ENCODE data around the gene ANO3.
A peak's percentile ranks its signal among the peaks of the same experiment; 100 is the strongest.
"Not testable (repeated sequence)": the region's sequence is repeated elsewhere in the genome, so short reads cannot be mapped to it uniquely, and the experiment has no call there.

ANO3 gene

GRCh38 chr11:26632691-26633159 lies 300.8 kb downstream of the ANO3 start:
- H3K4me2 ChIP-seq (ENCODE audit: low read length), result no peak overlapping the region
- H3K9me3 ChIP-seq (ENCODE audit: insufficient read depth, low read length), result no peaks in the 10 kb centered on the region
- no peak for TF ChIP-seq EZH2phosphoT487 (IDR thresholded peaks at IDR 0.05; ENCODE audit: low read depth)
- TF ChIP-seq, protein P1, sequence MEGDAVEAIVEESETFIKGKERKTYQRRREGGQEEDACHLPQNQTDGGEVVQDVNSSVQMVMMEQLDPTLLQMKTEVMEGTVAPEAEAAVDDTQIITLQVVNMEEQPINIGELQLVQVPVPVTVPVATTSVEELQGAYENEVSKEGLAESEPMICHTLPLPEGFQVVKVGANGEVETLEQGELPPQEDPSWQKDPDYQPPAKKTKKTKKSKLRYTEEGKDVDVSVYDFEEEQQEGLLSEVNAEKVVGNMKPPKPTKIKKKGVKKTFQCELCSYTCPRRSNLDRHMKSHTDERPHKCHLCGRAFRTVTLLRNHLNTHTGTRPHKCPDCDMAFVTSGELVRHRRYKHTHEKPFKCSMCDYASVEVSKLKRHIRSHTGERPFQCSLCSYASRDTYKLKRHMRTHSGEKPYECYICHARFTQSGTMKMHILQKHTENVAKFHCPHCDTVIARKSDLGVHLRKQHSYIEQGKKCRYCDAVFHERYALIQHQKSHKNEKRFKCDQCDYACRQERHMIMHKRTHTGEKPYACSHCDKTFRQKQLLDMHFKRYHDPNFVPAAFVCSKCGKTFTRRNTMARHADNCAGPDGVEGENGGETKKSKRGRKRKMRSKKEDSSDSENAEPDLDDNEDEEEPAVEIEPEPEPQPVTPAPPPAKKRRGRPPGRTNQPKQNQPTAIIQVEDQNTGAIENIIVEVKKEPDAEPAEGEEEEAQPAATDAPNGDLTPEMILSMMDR (IDR thresholded peaks at IDR 0.05; ENCODE audit: low read depth, low read length), result no peak
- H4K20me1 ChIP-seq (ENCODE audit: insufficient read depth, low read length), result no peaks in the 10 kb centered on the region
- H3K27me3 ChIP-seq (ENCODE audit: low read depth, low read length), result no peaks in the 10 kb centered on the region
- no peak overlapping the region for H3K9ac ChIP-seq (ENCODE audit: low read length)
- no peak overlapping the region for H3K4me3 ChIP-seq (ENCODE audit: low read length)
- peaks cover 6% of the 10 kb centered on the region for H3K4me1 ChIP-seq (ENCODE audit: low read length)
- no peak overlapping the region for H3K27ac ChIP-seq (ENCODE audit: low read length)
- H3K79me2 ChIP-seq (ENCODE audit: low read length), result no peaks in the 10 kb centered on the region
- no peak overlapping the region for H2AFZ ChIP-seq (ENCODE audit: low read depth, low read length)
- no peaks in the 10 kb centered on the region for H3K36me3 ChIP-seq (replicated peaks; ENCODE audit: low read depth, low read length)

DNA sequence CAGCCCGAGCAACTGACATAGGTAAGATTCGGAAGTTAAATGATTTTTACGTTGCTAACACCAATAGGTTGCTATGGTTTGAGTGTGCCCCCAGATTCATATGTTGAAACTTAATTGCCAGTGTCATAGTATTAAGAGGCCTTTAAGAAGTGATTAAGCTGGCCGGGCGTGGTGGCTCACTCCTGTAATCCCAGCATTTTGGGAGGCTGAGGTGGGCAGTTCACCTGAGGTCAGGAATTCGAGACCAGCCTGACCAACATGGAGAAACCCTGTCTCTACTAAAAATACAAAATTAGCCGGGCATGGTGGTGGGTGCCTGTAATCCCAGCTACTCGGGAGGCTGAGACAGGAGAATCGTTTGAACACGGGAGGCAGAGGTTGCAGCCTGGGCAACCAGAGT lies 311.4 kb downstream of the ANO3 start:
- H3K79me2 ChIP-seq (ENCODE audit: low read length); H3K27ac ChIP-seq (ENCODE audit: low read length); H4K20me1 ChIP-seq (ENCODE audit: insufficient read depth, low read length); H3K4me3 ChIP-seq (ENCODE audit: low read length); H3K4me2 ChIP-seq (ENCODE audit: low read length); H3K4me1 ChIP-seq (ENCODE audit: low read length); H2AFZ ChIP-seq (ENCODE audit: low read depth, low read length); H3K36me3 ChIP-seq (replicated peaks; ENCODE audit: low read depth, low read length); H3K27me3 ChIP-seq (ENCODE audit: low read depth, low read length); H3K9me3 ChIP-seq (ENCODE audit: insufficient read depth, low read length); H3K9ac ChIP-seq (ENCODE audit: low read length): not testable (repeated sequence)

- no peak for TF ChIP-seq EZH2phosphoT487 (IDR thresholded peaks at IDR 0.05; ENCODE audit: low read depth)
- TF ChIP-seq, protein P1 (IDR thresholded peaks at IDR 0.05; ENCODE audit: low read depth, low read length), result peak; percentile 78
- peak overlapping the region; percentile 26; the same call in 1 of the 2 replicates for H3K4me3 ChIP-seq (ENCODE audit: low read length)
- H3K4me2 ChIP-seq (ENCODE audit: low read length), result peak overlapping the region; percentile 48
- H3K4me1 ChIP-seq (ENCODE audit: low read length), result peaks cover 3% of the 10 kb centered on the region; the same call in 1 of the 2 replicates
- H3K27me3 ChIP-seq (ENCODE audit: low read depth, low read length), result peaks cover 3% of the 10 kb centered on the region; the same call in 1 of the 2 replicates
- H3K9ac ChIP-seq (ENCODE audit: low read length), result no peak overlapping the region
- H2AFZ ChIP-seq (ENCODE audit: low read depth, low read length), result no peak overlapping the region; the same call in 1 of the 2 replicates
- no peak overlapping the region for H3K27ac ChIP-seq (ENCODE audit: low read length)
- no peaks in the 10 kb centered on the region for H3K36me3 ChIP-seq (replicated peaks; ENCODE audit: low read depth, low read length)
- H3K79me2 ChIP-seq (ENCODE audit: low read length), result no peaks in the 10 kb centered on the region
- H3K9me3 ChIP-seq (ENCODE audit: insufficient read depth, low read length), result no peaks in the 10 kb centered on the region
- no peaks in the 10 kb centered on the region for H4K20me1 ChIP-seq (ENCODE audit: insufficient read depth, low read length)
Observed at GRCh38 chr11:26649884-26650283, 318.0 kb downstream of the ANO3 start.

DNA sequence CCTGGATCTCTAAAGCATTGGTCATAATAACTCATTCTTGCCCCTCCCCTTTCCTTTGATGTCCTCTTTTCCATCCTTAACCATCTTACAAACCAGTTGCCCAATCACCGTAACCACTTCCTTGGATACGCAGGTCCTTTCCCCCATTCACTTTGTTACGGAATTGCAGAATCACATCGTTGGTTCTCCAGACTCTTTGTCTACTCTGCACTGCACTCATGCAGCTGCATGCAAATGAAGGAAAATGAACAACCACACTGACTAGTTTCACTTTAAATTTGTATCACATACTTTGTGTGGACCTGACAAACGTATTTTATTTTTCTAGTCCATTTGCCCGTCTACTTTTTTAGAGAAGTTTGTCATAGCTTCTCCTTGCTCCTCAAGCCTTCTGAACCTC lies 320.0 kb downstream of the ANO3 start:
- H3K4me3 ChIP-seq (ENCODE audit: low read length), result no peak overlapping the region

More for the DNA sequence above, 320.0 kb downstream of the ANO3 start:
- no peaks in the 10 kb centered on the region for H4K20me1 ChIP-seq (ENCODE audit: insufficient read depth, low read length)
- no peak overlapping the region for H3K27ac ChIP-seq (ENCODE audit: low read length)
- TF ChIP-seq EZH2phosphoT487 (IDR thresholded peaks at IDR 0.05; ENCODE audit: low read depth), result no peak
- TF ChIP-seq, protein P1 (IDR thresholded peaks at IDR 0.05; ENCODE audit: low read depth, low read length), result no peak
- H2AFZ ChIP-seq (ENCODE audit: low read depth, low read length), result 0 out of 2 replicates have a peak overlapping the region, but pooled peaks have one; percentile 6
- H3K9ac ChIP-seq (ENCODE audit: low read length), result no peak overlapping the region
- no peaks in the 10 kb centered on the region for H3K79me2 ChIP-seq (ENCODE audit: low read length)
- H3K36me3 ChIP-seq (replicated peaks; ENCODE audit: low read depth, low read length), result no peaks in the 10 kb centered on the region
- H3K4me1 ChIP-seq (ENCODE audit: low read length), result peaks cover 3% of the 10 kb centered on the region; the same call in 1 of the 2 replicates
- peak overlapping the region; percentile 3; the same call in 1 of the 2 replicates for H3K4me2 ChIP-seq (ENCODE audit: low read length)
- peaks cover 3% of the 10 kb centered on the region; the same call in 1 of the 2 replicates for H3K27me3 ChIP-seq (ENCODE audit: low read depth, low read length)
- no peaks in the 10 kb centered on the region for H3K9me3 ChIP-seq (ENCODE audit: insufficient read depth, low read length)
